ENCODE measurements around the gene TMEM35A.

TMEM35A gene

GRCh38 chrX:101091817-101092216 lies 13.1 kb downstream of the TMEM35A start:
- no peak for TF ChIP-seq ZNF274 (IDR thresholded peaks at IDR 0.05; ENCODE audit: low read depth, low read length)
- no peak overlapping the region for H3K4me3 ChIP-seq (ENCODE audit: low read length)

- H3K4me3 ChIP-seq (ENCODE audit: low read length) = peak within 1 kb of the TSS; percentile 93
- TF ChIP-seq ZNF274 (IDR thresholded peaks at IDR 0.05; ENCODE audit: low read depth, low read length) = no peak
Observed at GRCh38 chrX:101097546-101098453, 19.1 kb downstream of the TMEM35A start, which contains the start of gene CENPI. TSS of gene CENPI (plus strand) at chrX:101098204. CDS start at chrX:101101071, 2,867 bp downstream.

GRCh38 chrX:101108284-101108683 lies 29.6 kb downstream of the TMEM35A start:
- TF ChIP-seq ZNF274 (IDR thresholded peaks at IDR 0.05; ENCODE audit: low read depth, low read length) = no peak
- no peak overlapping the region for H3K4me3 ChIP-seq (ENCODE audit: low read length)

DNA sequence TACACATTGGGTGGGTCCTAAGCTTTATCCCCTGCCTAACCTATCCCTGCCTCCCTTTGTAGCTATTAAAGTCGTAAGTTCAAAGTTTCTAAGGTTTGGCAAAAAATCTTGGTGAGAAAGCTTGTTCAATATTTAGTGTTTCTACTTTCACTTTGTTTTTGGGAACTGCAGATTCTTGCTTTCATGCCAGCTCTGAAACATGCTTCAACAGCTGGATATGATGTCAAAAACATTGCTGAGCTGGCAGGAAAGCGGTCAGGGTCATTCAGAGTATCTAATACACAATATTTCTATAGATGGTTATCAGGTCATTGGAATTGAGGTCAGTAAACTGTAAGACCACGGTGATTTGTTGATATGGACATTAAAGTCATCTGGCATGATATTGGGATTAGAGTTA lies 39.0 kb downstream of the TMEM35A start:
- no peak overlapping the region for H3K4me3 ChIP-seq (ENCODE audit: low read length)
- TF ChIP-seq ZNF274 (IDR thresholded peaks at IDR 0.05; ENCODE audit: low read depth, low read length) = no peak

DNA sequence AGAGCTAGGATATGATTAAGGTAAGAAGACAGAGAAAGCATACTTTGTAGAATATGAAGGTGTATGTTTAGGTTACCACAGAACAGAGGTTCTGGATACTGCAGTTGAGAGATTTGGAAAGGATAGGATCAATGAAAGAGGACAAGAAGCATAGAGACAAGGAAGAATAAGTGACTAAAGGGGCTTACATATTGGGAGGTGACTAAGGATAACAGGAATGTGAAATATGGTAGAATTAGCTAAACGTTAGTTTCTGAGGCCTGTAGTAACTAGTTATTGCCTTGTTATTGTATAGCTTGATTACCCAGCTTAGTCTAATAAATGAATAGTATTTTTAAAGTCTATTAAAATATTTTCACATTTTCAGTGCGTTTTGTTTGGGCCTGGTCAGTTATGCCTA lies 57.6 kb downstream of the TMEM35A start:
- no peak for TF ChIP-seq ZNF274 (IDR thresholded peaks at IDR 0.05; ENCODE audit: low read depth, low read length)
- H3K4me3 ChIP-seq (ENCODE audit: low read length) = no peak overlapping the region

Data from GM08714 (cell line).